NT2/D1 (cell line): ENCODE results near the gene CACNB3.

Source experiments
- SUZ12 ChIP-seq: IDR thresholded peaks from 2 replicates; pipeline ENCODE4 v1.6.1; 2011; ENCODE audit not compliant: insufficient read length, insufficient read depth; ENCODE audit errors: extremely low read depth
- YY1 ChIP-seq: IDR thresholded peaks from 2 replicates; pipeline ENCODE4 v1.6.1; 2011; ENCODE audit not compliant: insufficient read length, insufficient read depth
- ZNF274 ChIP-seq: IDR thresholded peaks from 2 replicates; pipeline ENCODE4 v1.6.1; 2011; ENCODE audit warnings: mild to moderate bottlenecking, low read depth, low read length

- TF ChIP-seq YY1 (no peak), ZNF274 (no peak), SUZ12 (no peak)
Measured at GRCh38 chr12:48773686-48774085, 44.6 kb upstream of the CACNB3 start.
